HepG2 (cell line): Measurements from ENCODE around the gene FANCM. TPM values are rescaled to one million over a fixed set of nuclear protein-coding genes. Genes with fewer than 3 reads are reported as not detected.
A peak's percentile ranks its signal among the peaks of the same experiment; 100 is the strongest.

Source experiments
- BRCA1 ChIP-seq: sonication (generic); formaldehyde crosslinking; IDR thresholded peaks from 2 replicates; pipeline ENCODE4 v1.4.0; 2020; ENCODE audit warnings: missing genetic modification reagents
- CCAR2 ChIP-seq: fragments of 200-400 bp; formaldehyde crosslinking; optimal IDR thresholded peaks from 2 replicates; pipeline ENCODE3; 2018; ENCODE audit warnings: low read depth, mild to moderate bottlenecking, low read length, moderate library complexity
- CSRNP2 ChIP-seq: sonication (generic); formaldehyde crosslinking; conservative IDR thresholded peaks from 2 replicates; pipeline ENCODE4 v1.8.0; 2022; ENCODE audit warnings: low read depth, missing genetic modification reagents
- FOXC1 ChIP-seq: sonication (generic); formaldehyde crosslinking; IDR thresholded peaks from 2 replicates; pipeline ENCODE4 v1.8.0; 2022; ENCODE audit warnings: mild to moderate bottlenecking, missing genetic modification reagents, borderline replicate concordance
- GPBP1L1 ChIP-seq: sonication (generic); formaldehyde crosslinking; IDR thresholded peaks from 2 replicates; pipeline ENCODE4 v1.5.0; 2020; ENCODE audit warnings: mild to moderate bottlenecking, missing genetic modification reagents
- HIVEP1 ChIP-seq: sonication (generic); formaldehyde crosslinking; IDR thresholded peaks from 2 replicates; pipeline ENCODE4 v1.4.0; 2020; ENCODE audit warnings: mild to moderate bottlenecking, missing genetic modification reagents
- HOXA7 ChIP-seq: sonication (generic); formaldehyde crosslinking; IDR thresholded peaks from 2 replicates; pipeline ENCODE4 v1.8.1; 2022; ENCODE audit warnings: mild to moderate bottlenecking, missing genetic modification reagents, moderate library complexity
- IRF2 ChIP-seq: IDR thresholded peaks from 2 replicates; pipeline ENCODE4 v1.6.1; 2018; ENCODE audit warnings: missing genetic modification reagents, missing compliant biosample characterization
- JUNB ChIP-seq: sonication (generic); formaldehyde crosslinking; IDR thresholded peaks from 2 replicates; pipeline ENCODE4 v1.8.0; 2022; ENCODE audit warnings: missing genetic modification reagents, mild to moderate bottlenecking, borderline replicate concordance
- RBFOX2 ChIP-seq: fragments of 200-400 bp; formaldehyde crosslinking; IDR thresholded peaks from 2 replicates; pipeline ENCODE4 v1.6.1; 2017; ENCODE audit warnings: low read depth, mild to moderate bottlenecking, low read length
- REPIN1 ChIP-seq: sonication (generic); formaldehyde crosslinking; IDR thresholded peaks from 2 replicates; pipeline ENCODE4 v1.8.0; 2022; ENCODE audit warnings: missing genetic modification reagents, low read depth, mild to moderate bottlenecking, borderline replicate concordance
- SNAI1 ChIP-seq: sonication (generic); formaldehyde crosslinking; IDR thresholded peaks from 2 replicates; pipeline ENCODE4 v1.5.0; 2020; ENCODE audit warnings: mild to moderate bottlenecking, missing genetic modification reagents, borderline replicate concordance
- TRAFD1 ChIP-seq: sonication (generic); formaldehyde crosslinking; IDR thresholded peaks from 2 replicates; pipeline ENCODE4 v1.5.1; 2020; ENCODE audit warnings: missing genetic modification reagents, mild to moderate bottlenecking, borderline replicate concordance
- ZFP1 ChIP-seq: IDR thresholded peaks from 2 replicates; pipeline ENCODE4 v1.6.1; 2016
- ZNF343 ChIP-seq: sonication (generic); formaldehyde crosslinking; IDR thresholded peaks from 2 replicates; pipeline ENCODE4 v1.4.0; 2020; ENCODE audit warnings: mild to moderate bottlenecking, missing genetic modification reagents
- ZNF550 ChIP-seq: sonication (generic); formaldehyde crosslinking; IDR thresholded peaks from 2 replicates; pipeline ENCODE4 v1.4.0; 2020; ENCODE audit warnings: mild to moderate bottlenecking, missing genetic modification reagents, borderline replicate concordance
- ZNF607 ChIP-seq: sonication (generic); formaldehyde crosslinking; IDR thresholded peaks from 2 replicates; pipeline ENCODE4 v1.5.1; 2020; ENCODE audit warnings: missing genetic modification reagents, mild to moderate bottlenecking, borderline replicate concordance
- ZNF772 ChIP-seq: sonication (generic); formaldehyde crosslinking; IDR thresholded peaks from 2 replicates; pipeline ENCODE4 v1.5.0; 2020; ENCODE audit warnings: mild to moderate bottlenecking, missing genetic modification reagents
- ZNF878 ChIP-seq: sonication (generic); formaldehyde crosslinking; IDR thresholded peaks from 2 replicates; pipeline ENCODE4 v1.8.1; 2023; ENCODE audit warnings: mild to moderate bottlenecking, missing genetic modification reagents, moderate library complexity
- polyA plus RNA-seq, 8 experiments: library from polyadenylated mRNA; depleted of rRNA in 3 of 8; stranded (reverse) in 7 of 8; unstranded in 1 of 8; fragments of >200 nt; fragmentation: Illumina TruSeq in 4 of 8; extraction: Trizol in 4 of 8; gene quantifications; 2 replicates each; pipeline versions ENCODE4 v1.2.1 to v1.2.3, GENCODE V29; 2011 to 2016; ENCODE audit warnings: low read depth in 4 of 8, missing spikeins in 1 of 8, mixed read lengths in 1 of 8; ENCODE audit not compliant: insufficient read depth in 1 of 8
- total RNA-seq, 5 experiments: library from RNA; depleted of rRNA; stranded (reverse); fragments of >200 nt; fragmentation: Illumina TruSeq; extraction: Trizol; gene quantifications; 2 replicates each; pipeline ENCODE4 v1.2.3, GENCODE V29; 2016; ENCODE audit warnings: low read depth in 1 of 5

FANCM gene
- total and polyA plus RNA-seq, 2 of the 13 experiments (the other 11 are each of a cell fraction or from before 2014, with no cell fraction given): 2.6 to 10.4 TPM

GRCh38 chr14:45135659-45136395, at the start of gene FANCM (continued):
- TF ChIP-seq HOXA7 (CRISPR knock-in tag) (0 out of 2 replicates have a peak, but pooled peaks have one; percentile 58), BRCA1 (CRISPR knock-in tag) (no peak), ZNF772 (CRISPR knock-in tag) (0 out of 2 replicates have a peak, but pooled peaks have one; percentile 33), RBFOX2 (0 out of 2 replicates have a peak, but pooled peaks have one; percentile 17), ZFP1 (CRISPR knock-in tag) (no peak), ZNF343 (CRISPR knock-in tag) (no peak), TRAFD1 (no peak), ZNF550 (CRISPR knock-in tag) (no peak), HIVEP1 (no peak), CSRNP2 (no peak), JUNB (CRISPR knock-in tag) (no peak; the same call in 1 of the 2 replicates), ZNF607 (CRISPR knock-in tag) (0 out of 2 replicates have a peak, but pooled peaks have one; percentile 37), SNAI1 (CRISPR knock-in tag) (no peak), GPBP1L1 (CRISPR knock-in tag) (no peak), REPIN1 (CRISPR knock-in tag) (peak; percentile 78), FOXC1 (no peak), ZNF878 (CRISPR knock-in tag) (peak; percentile 81), CCAR2 (no peak), IRF2 (peak; percentile 12; the same call in 1 of the 2 replicates)
